Measurements from ENCODE around the gene PSRC1. TPM values are rescaled to one million over a fixed set of nuclear protein-coding genes. Genes with fewer than 3 reads are reported as not detected.

Gene PSRC1
- total RNA-seq, 1 experiment from 2014 or later, result 68.4 TPM

DNA sequence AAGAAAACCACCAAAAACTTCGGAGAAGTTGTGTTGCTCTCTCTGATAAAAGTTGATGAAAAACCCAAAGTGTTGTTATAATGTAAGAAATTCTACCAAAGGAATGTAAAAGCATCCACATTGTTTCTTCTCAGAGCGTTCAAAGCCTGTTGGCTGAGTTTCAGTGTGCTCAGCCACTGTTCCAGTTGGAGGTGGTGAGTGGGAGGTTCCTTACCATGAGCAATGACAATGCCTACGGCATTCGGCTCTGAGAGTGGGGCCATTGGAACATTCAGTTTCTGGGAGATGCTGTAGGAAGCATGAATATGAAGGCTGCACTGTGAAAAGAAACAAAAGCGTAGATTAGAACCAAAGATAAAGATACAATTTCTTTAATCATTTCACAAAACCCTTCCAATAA lies 44.3 kb upstream of the PSRC1 start:
- peaks cover 55% of the 10 kb centered on the region for H3K36me3 Mint-ChIP-seq
- CTCF ChIA-PET, result no interaction called here
- H3K4me1 Mint-ChIP-seq, result no peaks in the 10 kb centered on the region
- ATAC-seq, result no peak
- no peaks in the 10 kb centered on the region for H3K27me3 Mint-ChIP-seq (ENCODE audit: low read depth)
- TF ChIP-seq, protein P1, sequence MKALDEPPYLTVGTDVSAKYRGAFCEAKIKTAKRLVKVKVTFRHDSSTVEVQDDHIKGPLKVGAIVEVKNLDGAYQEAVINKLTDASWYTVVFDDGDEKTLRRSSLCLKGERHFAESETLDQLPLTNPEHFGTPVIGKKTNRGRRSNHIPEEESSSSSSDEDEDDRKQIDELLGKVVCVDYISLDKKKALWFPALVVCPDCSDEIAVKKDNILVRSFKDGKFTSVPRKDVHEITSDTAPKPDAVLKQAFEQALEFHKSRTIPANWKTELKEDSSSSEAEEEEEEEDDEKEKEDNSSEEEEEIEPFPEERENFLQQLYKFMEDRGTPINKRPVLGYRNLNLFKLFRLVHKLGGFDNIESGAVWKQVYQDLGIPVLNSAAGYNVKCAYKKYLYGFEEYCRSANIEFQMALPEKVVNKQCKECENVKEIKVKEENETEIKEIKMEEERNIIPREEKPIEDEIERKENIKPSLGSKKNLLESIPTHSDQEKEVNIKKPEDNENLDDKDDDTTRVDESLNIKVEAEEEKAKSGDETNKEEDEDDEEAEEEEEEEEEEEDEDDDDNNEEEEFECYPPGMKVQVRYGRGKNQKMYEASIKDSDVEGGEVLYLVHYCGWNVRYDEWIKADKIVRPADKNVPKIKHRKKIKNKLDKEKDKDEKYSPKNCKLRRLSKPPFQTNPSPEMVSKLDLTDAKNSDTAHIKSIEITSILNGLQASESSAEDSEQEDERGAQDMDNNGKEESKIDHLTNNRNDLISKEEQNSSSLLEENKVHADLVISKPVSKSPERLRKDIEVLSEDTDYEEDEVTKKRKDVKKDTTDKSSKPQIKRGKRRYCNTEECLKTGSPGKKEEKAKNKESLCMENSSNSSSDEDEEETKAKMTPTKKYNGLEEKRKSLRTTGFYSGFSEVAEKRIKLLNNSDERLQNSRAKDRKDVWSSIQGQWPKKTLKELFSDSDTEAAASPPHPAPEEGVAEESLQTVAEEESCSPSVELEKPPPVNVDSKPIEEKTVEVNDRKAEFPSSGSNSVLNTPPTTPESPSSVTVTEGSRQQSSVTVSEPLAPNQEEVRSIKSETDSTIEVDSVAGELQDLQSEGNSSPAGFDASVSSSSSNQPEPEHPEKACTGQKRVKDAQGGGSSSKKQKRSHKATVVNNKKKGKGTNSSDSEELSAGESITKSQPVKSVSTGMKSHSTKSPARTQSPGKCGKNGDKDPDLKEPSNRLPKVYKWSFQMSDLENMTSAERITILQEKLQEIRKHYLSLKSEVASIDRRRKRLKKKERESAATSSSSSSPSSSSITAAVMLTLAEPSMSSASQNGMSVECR (CRISPR knock-in tag; IDR thresholded peaks at IDR 0.05; ENCODE audit: borderline replicate concordance), result no peak
- TF ChIP-seq RELA (CRISPR knock-in tag; IDR thresholded peaks at IDR 0.05; ENCODE audit: borderline replicate concordance), result no peak
- TF ChIP-seq, protein P2, sequence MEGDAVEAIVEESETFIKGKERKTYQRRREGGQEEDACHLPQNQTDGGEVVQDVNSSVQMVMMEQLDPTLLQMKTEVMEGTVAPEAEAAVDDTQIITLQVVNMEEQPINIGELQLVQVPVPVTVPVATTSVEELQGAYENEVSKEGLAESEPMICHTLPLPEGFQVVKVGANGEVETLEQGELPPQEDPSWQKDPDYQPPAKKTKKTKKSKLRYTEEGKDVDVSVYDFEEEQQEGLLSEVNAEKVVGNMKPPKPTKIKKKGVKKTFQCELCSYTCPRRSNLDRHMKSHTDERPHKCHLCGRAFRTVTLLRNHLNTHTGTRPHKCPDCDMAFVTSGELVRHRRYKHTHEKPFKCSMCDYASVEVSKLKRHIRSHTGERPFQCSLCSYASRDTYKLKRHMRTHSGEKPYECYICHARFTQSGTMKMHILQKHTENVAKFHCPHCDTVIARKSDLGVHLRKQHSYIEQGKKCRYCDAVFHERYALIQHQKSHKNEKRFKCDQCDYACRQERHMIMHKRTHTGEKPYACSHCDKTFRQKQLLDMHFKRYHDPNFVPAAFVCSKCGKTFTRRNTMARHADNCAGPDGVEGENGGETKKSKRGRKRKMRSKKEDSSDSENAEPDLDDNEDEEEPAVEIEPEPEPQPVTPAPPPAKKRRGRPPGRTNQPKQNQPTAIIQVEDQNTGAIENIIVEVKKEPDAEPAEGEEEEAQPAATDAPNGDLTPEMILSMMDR (IDR thresholded peaks at IDR 0.05), result no peak
- no peak for TF ChIP-seq TEAD4 (CRISPR knock-in tag; IDR thresholded peaks at IDR 0.05)
- TF ChIP-seq MYBL2 (CRISPR knock-in tag; IDR thresholded peaks at IDR 0.05), result no peak
- TF ChIP-seq ZNF121 (CRISPR knock-in tag; IDR thresholded peaks at IDR 0.05), result no peak
- TF ChIP-seq, protein P3, sequence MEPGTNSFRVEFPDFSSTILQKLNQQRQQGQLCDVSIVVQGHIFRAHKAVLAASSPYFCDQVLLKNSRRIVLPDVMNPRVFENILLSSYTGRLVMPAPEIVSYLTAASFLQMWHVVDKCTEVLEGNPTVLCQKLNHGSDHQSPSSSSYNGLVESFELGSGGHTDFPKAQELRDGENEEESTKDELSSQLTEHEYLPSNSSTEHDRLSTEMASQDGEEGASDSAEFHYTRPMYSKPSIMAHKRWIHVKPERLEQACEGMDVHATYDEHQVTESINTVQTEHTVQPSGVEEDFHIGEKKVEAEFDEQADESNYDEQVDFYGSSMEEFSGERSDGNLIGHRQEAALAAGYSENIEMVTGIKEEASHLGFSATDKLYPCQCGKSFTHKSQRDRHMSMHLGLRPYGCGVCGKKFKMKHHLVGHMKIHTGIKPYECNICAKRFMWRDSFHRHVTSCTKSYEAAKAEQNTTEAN (CRISPR knock-in tag; IDR thresholded peaks at IDR 0.05), result no peak
- no peak for TF ChIP-seq NFE2L1 (CRISPR knock-in tag; IDR thresholded peaks at IDR 0.05)
- POLR2A ChIA-PET, result no interaction called here
- DNase-seq (ENCODE audit: low spot score), result no peak
- H3K4me3 Mint-ChIP-seq, result no peak overlapping the region
- no peak overlapping the region for H3K27ac Mint-ChIP-seq
- peaks cover 11% of the 10 kb centered on the region for H3K9me3 Mint-ChIP-seq

DNA sequence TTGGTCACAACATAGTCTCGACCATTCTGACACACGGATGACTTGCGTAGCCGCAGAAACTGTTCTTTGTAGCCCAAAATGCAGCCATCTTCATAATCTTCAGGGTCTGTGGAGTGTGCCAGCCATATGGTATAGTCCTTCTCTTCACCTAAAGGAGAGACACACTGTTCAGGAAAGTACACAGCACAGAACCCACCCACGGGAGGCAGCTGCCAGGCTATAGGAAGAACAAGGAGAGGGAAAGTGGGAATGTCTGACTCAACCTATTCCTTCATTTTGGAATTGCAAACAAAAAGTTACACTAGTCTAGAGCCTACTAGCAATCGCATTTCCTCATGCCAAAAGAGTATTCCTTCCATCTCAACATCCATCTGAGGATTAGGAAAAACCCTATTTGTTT lies 40.0 kb upstream of the PSRC1 start:
- Mint-ChIP-seq H3K9me3 (no peaks in the 10 kb centered on the region), H3K4me1 (peaks cover 11% of the 10 kb centered on the region), H3K36me3 (peaks cover 50% of the 10 kb centered on the region), H3K27ac (no peak overlapping the region), H3K4me3 (no peak overlapping the region), H3K27me3 (ENCODE audit: low read depth) (no peaks in the 10 kb centered on the region)
- ATAC-seq, result no peak
- CTCF ChIA-PET, result interaction anchor here (1.3 kb wide), 1 partner anchor 75 kb away, joined by 4 read pairs; no protein-coding TSS in a partner anchor
- DNase-seq (ENCODE audit: low spot score), result no peak
- POLR2A ChIA-PET, result interaction anchor here (1.7 kb wide), 1 partner anchor 40 kb away, joined by 4 read pairs; the partner anchor contains the start of gene PSRC1
- TF ChIP-seq HMGA2 (CRISPR knock-in tag; IDR thresholded peaks at IDR 0.05), result no peak
- no peak for TF ChIP-seq TCF7 (CRISPR knock-in tag; IDR thresholded peaks at IDR 0.05; ENCODE audit: low read depth)
- no peak for TF ChIP-seq ETV6 (CRISPR knock-in tag; IDR thresholded peaks at IDR 0.05)
- no peak for TF ChIP-seq ATF1 (CRISPR knock-in tag; IDR thresholded peaks at IDR 0.05)
- TF ChIP-seq, protein P4, sequence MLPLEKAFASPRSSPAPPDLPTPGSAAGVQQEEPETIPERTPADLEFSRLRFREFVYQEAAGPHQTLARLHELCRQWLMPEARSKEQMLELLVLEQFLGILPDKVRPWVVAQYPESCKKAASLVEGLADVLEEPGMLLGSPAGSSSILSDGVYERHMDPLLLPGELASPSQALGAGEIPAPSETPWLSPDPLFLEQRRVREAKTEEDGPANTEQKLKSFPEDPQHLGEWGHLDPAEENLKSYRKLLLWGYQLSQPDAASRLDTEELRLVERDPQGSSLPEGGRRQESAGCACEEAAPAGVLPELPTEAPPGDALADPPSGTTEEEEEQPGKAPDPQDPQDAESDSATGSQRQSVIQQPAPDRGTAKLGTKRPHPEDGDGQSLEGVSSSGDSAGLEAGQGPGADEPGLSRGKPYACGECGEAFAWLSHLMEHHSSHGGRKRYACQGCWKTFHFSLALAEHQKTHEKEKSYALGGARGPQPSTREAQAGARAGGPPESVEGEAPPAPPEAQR (CRISPR knock-in tag; IDR thresholded peaks at IDR 0.05), result no peak
- TF ChIP-seq, protein P3 (CRISPR knock-in tag; IDR thresholded peaks at IDR 0.05), result no peak
- no peak for TF ChIP-seq CREM (CRISPR knock-in tag; IDR thresholded peaks at IDR 0.05)
- TF ChIP-seq, protein P5, sequence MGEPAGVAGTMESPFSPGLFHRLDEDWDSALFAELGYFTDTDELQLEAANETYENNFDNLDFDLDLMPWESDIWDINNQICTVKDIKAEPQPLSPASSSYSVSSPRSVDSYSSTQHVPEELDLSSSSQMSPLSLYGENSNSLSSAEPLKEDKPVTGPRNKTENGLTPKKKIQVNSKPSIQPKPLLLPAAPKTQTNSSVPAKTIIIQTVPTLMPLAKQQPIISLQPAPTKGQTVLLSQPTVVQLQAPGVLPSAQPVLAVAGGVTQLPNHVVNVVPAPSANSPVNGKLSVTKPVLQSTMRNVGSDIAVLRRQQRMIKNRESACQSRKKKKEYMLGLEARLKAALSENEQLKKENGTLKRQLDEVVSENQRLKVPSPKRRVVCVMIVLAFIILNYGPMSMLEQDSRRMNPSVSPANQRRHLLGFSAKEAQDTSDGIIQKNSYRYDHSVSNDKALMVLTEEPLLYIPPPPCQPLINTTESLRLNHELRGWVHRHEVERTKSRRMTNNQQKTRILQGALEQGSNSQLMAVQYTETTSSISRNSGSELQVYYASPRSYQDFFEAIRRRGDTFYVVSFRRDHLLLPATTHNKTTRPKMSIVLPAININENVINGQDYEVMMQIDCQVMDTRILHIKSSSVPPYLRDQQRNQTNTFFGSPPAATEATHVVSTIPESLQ (CRISPR knock-in tag; IDR thresholded peaks at IDR 0.05), result no peak
- no peak for TF ChIP-seq ELF4 (CRISPR knock-in tag; IDR thresholded peaks at IDR 0.05; ENCODE audit: low read depth)
- TF ChIP-seq, protein P6, sequence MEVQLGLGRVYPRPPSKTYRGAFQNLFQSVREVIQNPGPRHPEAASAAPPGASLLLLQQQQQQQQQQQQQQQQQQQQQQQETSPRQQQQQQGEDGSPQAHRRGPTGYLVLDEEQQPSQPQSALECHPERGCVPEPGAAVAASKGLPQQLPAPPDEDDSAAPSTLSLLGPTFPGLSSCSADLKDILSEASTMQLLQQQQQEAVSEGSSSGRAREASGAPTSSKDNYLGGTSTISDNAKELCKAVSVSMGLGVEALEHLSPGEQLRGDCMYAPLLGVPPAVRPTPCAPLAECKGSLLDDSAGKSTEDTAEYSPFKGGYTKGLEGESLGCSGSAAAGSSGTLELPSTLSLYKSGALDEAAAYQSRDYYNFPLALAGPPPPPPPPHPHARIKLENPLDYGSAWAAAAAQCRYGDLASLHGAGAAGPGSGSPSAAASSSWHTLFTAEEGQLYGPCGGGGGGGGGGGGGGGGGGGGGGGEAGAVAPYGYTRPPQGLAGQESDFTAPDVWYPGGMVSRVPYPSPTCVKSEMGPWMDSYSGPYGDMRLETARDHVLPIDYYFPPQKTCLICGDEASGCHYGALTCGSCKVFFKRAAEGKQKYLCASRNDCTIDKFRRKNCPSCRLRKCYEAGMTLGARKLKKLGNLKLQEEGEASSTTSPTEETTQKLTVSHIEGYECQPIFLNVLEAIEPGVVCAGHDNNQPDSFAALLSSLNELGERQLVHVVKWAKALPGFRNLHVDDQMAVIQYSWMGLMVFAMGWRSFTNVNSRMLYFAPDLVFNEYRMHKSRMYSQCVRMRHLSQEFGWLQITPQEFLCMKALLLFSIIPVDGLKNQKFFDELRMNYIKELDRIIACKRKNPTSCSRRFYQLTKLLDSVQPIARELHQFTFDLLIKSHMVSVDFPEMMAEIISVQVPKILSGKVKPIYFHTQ (CRISPR knock-in tag; IDR thresholded peaks at IDR 0.05), result no peak
- TF ChIP-seq, protein P7, sequence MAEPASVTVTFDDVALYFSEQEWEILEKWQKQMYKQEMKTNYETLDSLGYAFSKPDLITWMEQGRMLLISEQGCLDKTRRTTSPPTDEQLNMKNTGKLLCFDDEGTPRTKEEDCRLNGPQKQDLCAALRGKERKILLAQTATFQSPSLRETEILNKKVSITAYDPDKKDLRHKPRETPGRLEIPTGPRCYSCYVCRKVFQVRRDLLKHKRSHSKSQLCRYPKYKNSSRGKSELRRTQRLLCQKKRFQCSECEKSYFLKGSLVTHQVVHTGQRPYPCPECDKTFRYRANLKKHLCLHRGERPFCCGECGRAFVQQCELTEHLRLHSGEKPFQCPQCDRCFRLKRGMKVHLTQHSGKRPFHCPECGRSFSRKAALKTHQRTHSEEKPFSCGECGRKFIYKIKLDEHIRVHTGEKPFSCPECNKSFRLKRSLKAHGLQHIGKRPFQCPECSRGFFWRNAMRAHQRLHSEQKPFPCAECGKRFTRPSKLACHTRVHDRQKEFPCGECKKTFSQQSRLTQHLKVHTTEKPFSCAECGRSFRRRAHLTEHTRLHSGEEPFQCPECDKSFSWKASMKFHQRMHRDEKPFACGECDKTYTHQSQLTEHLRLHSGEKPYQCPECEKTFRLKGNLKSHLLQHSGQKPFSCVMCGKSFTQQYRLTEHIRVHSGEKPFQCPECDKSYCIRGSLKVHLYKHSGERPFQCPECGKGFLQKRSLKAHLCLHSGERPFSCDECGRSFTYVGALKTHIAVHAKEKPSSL (CRISPR knock-in tag; conservative IDR thresholded peaks at IDR 0.05), result no peak
